D721Med (cell line): Measurements from ENCODE around the gene LARP4B.

Source experiments
- DNase-seq: peaks from one replicate; pipeline ENCODE4 v3.0.0; 2011; ENCODE audit warnings: low spot score; ENCODE audit not compliant: insufficient read length
- FAIRE-seq: peaks from 2 replicates; lab custom pipeline; 2011; peaks lifted over from hg19 to GRCh38; lab: Jason Lieb, UNC
- TF ChIP-seq, protein P1 (sequence below): IDR thresholded peaks from 2 replicates; pipeline ENCODE4 v1.5.1; 2012; ENCODE audit warnings: mild to moderate bottlenecking, control low read depth; ENCODE audit not compliant: insufficient read depth; ENCODE audit errors: missing control alignments

LARP4B gene

DNA sequence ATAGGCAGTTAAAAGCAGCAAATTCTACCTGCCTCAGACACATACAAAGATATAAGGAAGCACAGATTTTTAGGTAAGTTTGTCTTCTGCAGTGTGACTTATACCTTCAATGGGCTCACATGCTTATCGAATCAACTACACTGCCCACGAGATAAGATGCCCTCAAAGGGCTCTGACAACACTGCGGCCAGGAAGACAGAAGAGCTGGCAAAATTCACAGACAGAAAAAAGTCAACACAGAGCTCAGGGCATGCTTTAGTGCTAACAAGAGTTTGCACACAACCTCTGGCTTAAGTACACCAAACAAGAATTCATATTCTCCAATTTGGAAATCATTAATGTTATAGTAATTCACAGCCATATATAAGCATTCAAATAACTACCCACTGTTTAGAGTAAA lies 62.3 kb downstream of the LARP4B start:
- FAIRE-seq, result no peak

DNA sequence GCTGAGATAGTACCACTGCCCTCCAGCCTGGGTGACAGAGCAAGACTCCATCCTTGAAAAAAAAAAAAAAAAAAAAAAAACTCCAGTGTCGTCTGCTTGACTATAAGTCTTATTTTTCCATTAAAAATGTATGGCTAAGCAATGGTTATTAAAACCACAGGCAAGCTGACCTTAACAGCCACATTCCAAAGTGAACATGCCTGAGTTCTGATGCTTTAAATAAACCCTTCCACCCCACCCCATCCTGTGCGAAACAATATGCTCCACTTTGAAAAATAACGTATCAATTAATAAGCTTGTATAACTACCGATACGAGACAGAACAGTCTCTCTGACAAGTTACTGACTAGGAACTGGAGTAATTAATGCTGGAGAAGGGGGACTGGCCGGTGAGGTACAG lies 63.7 kb downstream of the LARP4B start:
- no peak for DNase-seq
- TF ChIP-seq, protein P1, sequence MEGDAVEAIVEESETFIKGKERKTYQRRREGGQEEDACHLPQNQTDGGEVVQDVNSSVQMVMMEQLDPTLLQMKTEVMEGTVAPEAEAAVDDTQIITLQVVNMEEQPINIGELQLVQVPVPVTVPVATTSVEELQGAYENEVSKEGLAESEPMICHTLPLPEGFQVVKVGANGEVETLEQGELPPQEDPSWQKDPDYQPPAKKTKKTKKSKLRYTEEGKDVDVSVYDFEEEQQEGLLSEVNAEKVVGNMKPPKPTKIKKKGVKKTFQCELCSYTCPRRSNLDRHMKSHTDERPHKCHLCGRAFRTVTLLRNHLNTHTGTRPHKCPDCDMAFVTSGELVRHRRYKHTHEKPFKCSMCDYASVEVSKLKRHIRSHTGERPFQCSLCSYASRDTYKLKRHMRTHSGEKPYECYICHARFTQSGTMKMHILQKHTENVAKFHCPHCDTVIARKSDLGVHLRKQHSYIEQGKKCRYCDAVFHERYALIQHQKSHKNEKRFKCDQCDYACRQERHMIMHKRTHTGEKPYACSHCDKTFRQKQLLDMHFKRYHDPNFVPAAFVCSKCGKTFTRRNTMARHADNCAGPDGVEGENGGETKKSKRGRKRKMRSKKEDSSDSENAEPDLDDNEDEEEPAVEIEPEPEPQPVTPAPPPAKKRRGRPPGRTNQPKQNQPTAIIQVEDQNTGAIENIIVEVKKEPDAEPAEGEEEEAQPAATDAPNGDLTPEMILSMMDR, result no peak
- FAIRE-seq, result no peak

More for the DNA sequence above, 62.3 kb downstream of the LARP4B start:
- DNase-seq, result no peak
- TF ChIP-seq, protein P1, result no peak

DNA sequence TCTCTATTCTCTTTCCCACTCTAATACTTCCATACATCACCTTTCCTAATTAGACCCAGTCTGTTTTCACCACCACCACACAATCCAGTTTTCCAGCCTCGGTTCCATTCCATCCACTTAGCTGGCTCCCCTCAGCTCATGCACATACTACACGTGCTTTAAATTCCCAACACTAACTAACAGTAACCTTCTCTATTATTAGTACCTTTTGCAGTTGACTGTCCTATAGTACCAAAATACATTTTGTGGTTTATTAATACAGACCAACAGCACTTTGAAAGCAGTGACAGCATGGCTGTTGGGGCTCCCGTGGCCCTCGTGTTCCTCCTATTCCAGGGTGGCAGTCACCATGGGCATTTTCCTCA lies 64.9 kb downstream of the LARP4B start:
- FAIRE-seq (no peak), DNase-seq (no peak)
- TF ChIP-seq, protein P1, result no peak

DNA sequence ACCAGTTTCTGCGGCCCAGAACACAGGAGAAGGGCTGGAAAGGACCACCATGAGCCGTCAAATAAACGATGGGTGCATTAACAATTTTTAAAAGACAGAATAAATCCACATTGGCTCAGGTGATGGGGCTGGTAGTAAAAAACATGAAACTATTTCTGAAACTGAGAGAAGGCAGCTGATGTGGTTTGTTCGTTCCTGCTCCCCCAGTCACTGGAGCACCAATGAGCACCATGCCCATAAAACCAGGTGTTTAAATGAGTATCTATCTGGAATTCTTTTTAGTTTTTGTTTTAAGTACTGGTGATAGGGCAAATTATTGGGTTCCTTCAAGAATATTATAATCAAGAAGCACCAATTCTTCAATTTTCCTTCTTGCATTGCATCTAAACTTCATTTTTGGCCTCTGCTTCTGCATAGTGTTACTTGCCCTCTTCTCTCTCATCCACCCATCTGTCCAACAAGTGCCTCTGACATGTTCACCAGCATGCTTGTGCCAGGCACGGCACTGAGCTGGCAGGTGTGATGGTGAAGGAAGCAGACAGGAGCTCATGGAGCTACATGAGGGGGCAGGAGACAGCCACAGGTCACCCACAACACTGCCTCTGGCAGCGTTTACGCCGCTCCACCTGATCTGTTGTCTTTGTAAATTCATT lies 65.5 kb downstream of the LARP4B start:
- TF ChIP-seq, protein P1, result no peak
- FAIRE-seq (no peak), DNase-seq (no peak)

DNA sequence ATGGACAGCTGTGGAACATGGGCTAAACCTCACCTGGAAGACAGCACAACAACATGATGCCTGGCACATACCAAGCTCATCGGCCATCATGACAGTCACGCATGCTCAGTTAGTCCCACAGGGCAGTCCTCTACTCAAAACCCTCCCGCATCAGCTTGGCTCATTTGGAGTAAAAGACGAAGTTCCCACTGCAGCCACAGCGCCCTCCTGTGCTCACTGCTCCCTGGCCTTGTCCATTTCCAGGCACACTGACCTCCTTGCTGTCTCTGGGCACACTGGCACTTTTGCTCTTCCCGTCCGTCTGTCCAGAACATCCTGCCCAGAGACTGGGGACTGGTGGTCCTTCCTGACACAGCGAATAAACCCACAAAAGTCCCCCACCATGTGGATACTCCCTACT lies 66.2 kb downstream of the LARP4B start:
- DNase-seq (no peak), FAIRE-seq (no peak)
- TF ChIP-seq, protein P1, result no peak

DNA sequence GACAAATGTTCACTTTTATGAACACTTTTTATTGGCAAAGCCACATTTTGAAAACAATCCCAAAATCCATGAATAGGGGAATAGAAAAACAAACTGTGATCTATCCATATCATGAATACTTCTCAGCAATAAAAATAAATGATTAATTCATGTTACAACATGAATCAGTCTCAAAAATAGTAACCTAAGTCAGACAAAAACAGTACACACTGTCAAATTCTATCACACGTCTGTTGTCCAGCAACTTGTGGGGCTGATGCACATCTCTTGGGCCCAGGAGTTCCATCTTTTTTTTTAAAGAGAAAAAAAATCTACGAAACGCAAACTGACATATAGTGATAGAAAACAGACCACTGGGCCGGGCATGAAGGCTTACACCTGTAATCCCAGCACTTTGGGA lies 71.0 kb downstream of the LARP4B start:
- TF ChIP-seq, protein P1, result no peak
- no peak for FAIRE-seq
- DNase-seq, result no peak

DNA sequence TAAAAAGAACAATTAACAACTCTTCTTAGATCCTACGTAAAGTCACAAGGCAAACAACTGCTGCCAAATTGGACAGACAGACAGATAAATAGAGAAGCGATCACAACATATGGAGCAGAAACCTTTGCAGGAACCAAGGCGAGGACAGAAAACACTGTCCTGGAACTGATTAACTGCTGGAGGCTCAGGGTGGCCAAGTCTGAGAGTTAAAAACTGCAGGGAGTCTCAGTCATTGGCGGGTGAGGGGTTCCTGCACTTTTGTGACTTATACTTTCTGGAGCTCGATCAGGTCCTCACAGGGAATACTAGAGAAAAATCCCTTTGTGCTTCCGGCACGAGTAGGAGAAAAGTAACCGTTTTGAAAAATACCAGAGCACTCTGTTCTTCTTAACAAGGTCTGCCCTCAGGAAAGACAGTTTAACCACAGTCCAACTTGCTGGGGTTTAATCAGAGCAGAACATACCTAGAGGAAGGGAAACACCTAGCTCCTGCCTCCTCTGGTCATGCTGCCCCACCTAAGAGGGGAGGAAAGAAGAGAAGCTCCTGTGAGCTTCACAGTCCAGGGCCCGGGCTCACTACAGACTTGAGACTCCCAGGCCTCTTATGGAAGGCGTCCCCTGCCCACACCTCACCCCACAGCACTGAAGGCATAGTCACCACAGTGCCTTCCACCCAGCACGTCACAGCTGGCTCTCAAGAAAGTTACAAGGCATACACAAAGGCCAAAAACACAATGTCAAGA lies 74.9 kb downstream of the LARP4B start:
- no peak for FAIRE-seq
- no peak for DNase-seq
- TF ChIP-seq, protein P1, result no peak
